Stimulated activated CD4-positive, alpha-beta T cell treated with anti-CD3 and anti-CD28 coated beads, Interleukin-15, amount 100 ng/mL, for 48 hours (primary cell): Measurements from ENCODE around the gene ITGB8.

Experiments
- DNase-seq, 2 donors: peaks; one replicate each; pipeline ENCODE4 v3.0.0-alpha.2; 2020; ENCODE audit warnings: low read depth in 2 of 2

The ITGB8 gene

GRCh38 chr7:20464891-20465290, 134.2 kb downstream of the ITGB8 start:
- no peak for DNase-seq
